GM18526 (cell line): ENCODE data around the gene S1PR5.

ENCODE experiments used
- POLR2A ChIP-seq: IDR thresholded peaks from 3 replicates; pipeline ENCODE4 v1.6.1; 2011; ENCODE audit not compliant: insufficient read length; ENCODE audit errors: extremely low read depth

S1PR5 gene

GRCh38 chr19:10550336-10550735, 33.1 kb upstream of the S1PR5 start:
- TF ChIP-seq POLR2A: no peak

GRCh38 chr19:10549733-10550132, 32.5 kb upstream of the S1PR5 start:
- no peak for TF ChIP-seq POLR2A

- no peak for TF ChIP-seq POLR2A
Measured at GRCh38 chr19:10548746-10549276, 31.6 kb upstream of the S1PR5 start.

- no peak for TF ChIP-seq POLR2A
Measured at GRCh38 chr19:10546817-10547216, 29.6 kb upstream of the S1PR5 start.

GRCh38 chr19:10544753-10545251, 27.6 kb upstream of the S1PR5 start:
- TF ChIP-seq POLR2A: no peak

GRCh38 chr19:10544242-10544752, 27.1 kb upstream of the S1PR5 start:
- TF ChIP-seq POLR2A: no peak

GRCh38 chr19:10543420-10544241, 26.4 kb upstream of the S1PR5 start, which contains the start of gene ATG4D:
ATG4D (plus strand) TSS chr19:10543904; CDS start chr19:10544091, 187 bp downstream.
- peak; percentile 81 for TF ChIP-seq POLR2A

GRCh38 chr19:10543059-10543419, 25.8 kb upstream of the S1PR5 start:
- no peak for TF ChIP-seq POLR2A

- no peak for TF ChIP-seq POLR2A
Measured at GRCh38 chr19:10538204-10538983, 21.1 kb upstream of the S1PR5 start.

- TF ChIP-seq POLR2A: no peak
Measured at GRCh38 chr19:10537668-10538067, 20.4 kb upstream of the S1PR5 start.

- no peak for TF ChIP-seq POLR2A
Measured at GRCh38 chr19:10535613-10536012, 18.4 kb upstream of the S1PR5 start.

- TF ChIP-seq POLR2A: no peak
Measured at GRCh38 chr19:10533646-10534386, 16.6 kb upstream of the S1PR5 start.

- TF ChIP-seq POLR2A: no peak
Measured at GRCh38 chr19:10532457-10532856, 15.2 kb upstream of the S1PR5 start.

GRCh38 chr19:10525636-10526035, 8.4 kb upstream of the S1PR5 start:
- no peak for TF ChIP-seq POLR2A

GRCh38 chr19:10523135-10523636, 5.9 kb upstream of the S1PR5 start:
- TF ChIP-seq POLR2A: no peak
